HG03135 (cell line): ENCODE measurements around the gene TIGD3.

Experiments used
- ATAC-seq: cut with Tn5 transposase; IDR thresholded peaks from one replicate; pipeline ENCODE4 v1.9.1; 2021; ENCODE audit warnings: mild to moderate bottlenecking, moderate library complexity; ENCODE audit not compliant: unreplicated experiment

Gene TIGD3

DNA sequence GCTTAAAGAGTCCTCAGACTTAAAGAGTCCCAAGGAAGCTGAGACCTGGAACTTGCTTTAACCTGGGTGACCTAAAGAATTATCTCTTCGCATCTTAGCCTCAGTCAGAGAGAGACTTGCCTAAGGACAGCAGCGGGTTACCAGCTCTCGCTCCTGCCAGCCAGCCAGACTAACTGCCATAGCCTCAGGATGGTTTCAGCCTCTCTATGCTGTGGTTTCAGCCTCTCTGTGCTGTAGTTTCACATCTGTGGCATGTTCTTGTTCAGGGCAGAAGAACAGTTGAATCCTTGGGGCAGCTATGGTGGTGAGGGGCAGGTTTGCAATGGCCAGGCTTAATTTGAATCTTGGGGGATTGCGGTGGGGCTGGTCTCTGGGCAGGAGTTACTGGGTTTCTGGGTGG is 34.2 kb downstream of the TIGD3 start:
- ATAC-seq, result no peak

GRCh38 chr11:65389294-65389980 is 34.9 kb downstream of the TIGD3 start:
- ATAC-seq, result no peak

GRCh38 chr11:65390099-65390941 is 35.8 kb downstream of the TIGD3 start:
- ATAC-seq, result no peak

- no peak for ATAC-seq
These were observed 36.4 kb downstream of the TIGD3 start for GRCh38 chr11:65390996-65391395.

DNA sequence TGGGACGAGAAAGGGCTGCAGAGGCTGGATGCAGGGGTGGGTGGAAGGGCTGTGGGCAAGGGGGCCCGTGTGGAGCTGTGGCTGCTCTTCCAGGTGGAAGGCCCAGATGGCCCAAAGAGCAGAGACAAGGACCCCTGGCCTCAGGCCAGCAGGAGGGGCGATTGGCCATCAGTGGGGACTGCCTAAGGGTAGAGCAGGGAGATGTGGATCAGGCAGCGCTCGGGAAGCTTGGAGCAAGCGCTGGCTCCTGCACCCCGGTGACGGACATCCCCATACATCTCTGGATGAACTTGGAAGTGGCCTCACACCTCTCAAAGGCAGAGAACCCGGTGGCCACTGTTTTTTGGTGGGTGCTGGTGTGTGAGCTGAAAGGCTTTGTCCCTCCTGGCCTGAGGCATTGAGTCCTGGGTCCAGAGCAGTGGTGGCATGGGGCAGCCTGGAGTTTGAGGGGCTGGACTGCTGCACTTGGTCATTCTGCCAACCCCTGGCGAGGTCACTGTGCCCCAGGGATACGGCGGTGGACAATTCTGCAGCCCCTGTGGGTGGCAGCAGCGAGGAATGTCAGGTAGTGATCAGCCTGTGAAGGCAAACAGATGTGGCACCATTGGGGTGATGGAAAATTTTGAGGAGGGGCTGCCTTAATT is 37.8 kb downstream of the TIGD3 start:
- ATAC-seq, result no peak

GRCh38 chr11:65392899-65393298 is 38.3 kb downstream of the TIGD3 start:
- no peak for ATAC-seq

GRCh38 chr11:65393513-65394079 is 39.0 kb downstream of the TIGD3 start:
- no peak for ATAC-seq

DNA sequence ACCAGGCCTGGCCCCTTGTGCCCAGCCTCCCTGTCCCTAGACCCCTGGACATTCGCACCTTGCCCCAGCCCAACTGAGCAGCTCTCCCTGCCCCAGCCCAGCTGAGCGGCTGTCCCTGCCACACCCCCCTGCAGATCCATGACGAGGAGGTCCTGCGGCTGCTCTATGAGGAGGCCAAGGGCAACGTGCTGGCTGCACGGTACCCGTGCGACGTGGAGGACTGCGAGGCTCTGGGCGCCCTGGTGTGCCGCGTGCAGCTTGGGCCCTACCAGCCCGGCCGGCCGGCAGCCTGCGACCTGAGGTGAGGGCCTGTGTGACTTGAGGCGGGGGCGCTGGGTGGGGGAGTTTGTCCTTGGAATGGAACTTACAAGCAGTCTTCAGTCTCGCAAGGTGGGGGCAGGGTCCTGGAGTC is 39.6 kb downstream of the TIGD3 start:
- ATAC-seq, result no peak

DNA sequence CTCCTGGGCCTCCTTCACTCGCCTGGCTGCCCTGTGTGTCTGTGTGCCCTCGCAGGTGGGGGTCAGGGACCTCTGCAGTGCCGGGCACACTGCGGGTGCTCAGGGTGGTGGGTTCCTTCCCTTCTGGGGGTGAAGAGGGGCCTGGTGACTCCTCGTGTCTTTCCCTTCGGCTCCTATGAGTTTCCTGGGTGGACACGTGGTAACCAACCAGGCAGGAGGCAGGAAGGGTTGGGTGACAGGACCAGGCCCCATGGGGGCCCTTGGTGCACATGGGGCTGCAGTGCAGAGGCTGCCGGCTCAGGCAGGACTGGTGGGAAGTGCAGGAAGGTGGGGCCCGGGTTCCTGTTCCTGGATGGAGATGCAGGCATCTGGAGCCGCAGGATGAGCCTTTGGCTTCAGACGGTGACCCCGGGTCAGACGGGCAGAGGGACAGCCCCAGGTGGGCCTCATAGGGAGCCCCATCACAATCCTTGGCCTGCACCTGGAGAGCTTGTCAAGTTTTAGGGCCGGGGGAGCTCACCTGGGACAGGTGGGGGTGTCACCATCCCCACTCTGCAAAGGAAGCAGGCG is 41.5 kb downstream of the TIGD3 start:
- no peak for ATAC-seq

- no peak for ATAC-seq
These were observed 42.5 kb downstream of the TIGD3 start for GRCh38 chr11:65396769-65397745.

- ATAC-seq, result no peak
These were observed 43.9 kb downstream of the TIGD3 start for GRCh38 chr11:65398362-65398910.

GRCh38 chr11:65399249-65399648 is 44.7 kb downstream of the TIGD3 start:
- no peak for ATAC-seq

- ATAC-seq, result no peak
These were observed 45.3 kb downstream of the TIGD3 start for GRCh38 chr11:65399845-65400244.

GRCh38 chr11:65400307-65401072 is 45.9 kb downstream of the TIGD3 start:
- no peak for ATAC-seq

- no peak for ATAC-seq
These were observed 46.7 kb downstream of the TIGD3 start for GRCh38 chr11:65401073-65401802.

- ATAC-seq, result no peak
These were observed 47.3 kb downstream of the TIGD3 start for GRCh38 chr11:65401803-65402248.

DNA sequence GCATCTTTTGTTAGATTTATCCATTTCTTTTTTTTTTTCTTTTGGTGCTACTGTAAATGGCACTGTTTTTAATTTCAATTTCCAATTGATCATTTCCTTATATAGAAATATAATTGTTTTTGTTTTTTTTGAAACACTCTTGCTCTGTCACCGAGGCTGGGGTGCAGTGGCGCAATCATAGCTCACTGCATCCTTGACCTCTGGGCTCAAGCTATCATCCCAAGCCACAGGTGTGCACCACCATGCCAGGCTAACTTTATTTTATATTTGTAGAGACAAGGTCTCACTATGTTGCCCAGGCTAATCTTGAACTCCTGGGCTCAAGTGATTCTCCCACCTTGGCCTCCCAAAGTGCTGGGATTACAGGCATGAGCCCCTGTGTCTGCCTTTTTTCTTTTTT is 48.2 kb downstream of the TIGD3 start:
- no peak for ATAC-seq

GRCh38 chr11:65403607-65404121 is 49.1 kb downstream of the TIGD3 start:
- ATAC-seq, result no peak
